Uterus (tissue), 2 donors: ENCODE results near the gene TMEM156.

ENCODE experiments used
- POLR2A ChIP-seq, 2 donors: fragments of 450-650 bp; IDR thresholded peaks; one replicate each; pipeline ENCODE4 v1.6.1; 2016; ENCODE audit warnings: antibody characterized with exemption in 2 of 2, mild to moderate bottlenecking in 1 of 2, moderate library complexity in 1 of 2
- TF ChIP-seq, protein P1 (sequence below), 4 experiments: fragments of 200-600 bp in 2 of 4; fragments of 450-650 bp in 2 of 4; sonication (generic) in 2 of 4; IDR thresholded peaks; one replicate each; pipeline ENCODE4 v1.5.1; 2016 to 2019; ENCODE audit warnings: antibody characterized with exemption in 4 of 4, mild to moderate bottlenecking in 2 of 4, moderate library complexity in 1 of 4

GRCh38 chr4:38989487-38989886, 42.7 kb downstream of the TMEM156 start:
- TF ChIP-seq, protein P1, sequence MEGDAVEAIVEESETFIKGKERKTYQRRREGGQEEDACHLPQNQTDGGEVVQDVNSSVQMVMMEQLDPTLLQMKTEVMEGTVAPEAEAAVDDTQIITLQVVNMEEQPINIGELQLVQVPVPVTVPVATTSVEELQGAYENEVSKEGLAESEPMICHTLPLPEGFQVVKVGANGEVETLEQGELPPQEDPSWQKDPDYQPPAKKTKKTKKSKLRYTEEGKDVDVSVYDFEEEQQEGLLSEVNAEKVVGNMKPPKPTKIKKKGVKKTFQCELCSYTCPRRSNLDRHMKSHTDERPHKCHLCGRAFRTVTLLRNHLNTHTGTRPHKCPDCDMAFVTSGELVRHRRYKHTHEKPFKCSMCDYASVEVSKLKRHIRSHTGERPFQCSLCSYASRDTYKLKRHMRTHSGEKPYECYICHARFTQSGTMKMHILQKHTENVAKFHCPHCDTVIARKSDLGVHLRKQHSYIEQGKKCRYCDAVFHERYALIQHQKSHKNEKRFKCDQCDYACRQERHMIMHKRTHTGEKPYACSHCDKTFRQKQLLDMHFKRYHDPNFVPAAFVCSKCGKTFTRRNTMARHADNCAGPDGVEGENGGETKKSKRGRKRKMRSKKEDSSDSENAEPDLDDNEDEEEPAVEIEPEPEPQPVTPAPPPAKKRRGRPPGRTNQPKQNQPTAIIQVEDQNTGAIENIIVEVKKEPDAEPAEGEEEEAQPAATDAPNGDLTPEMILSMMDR (IDR thresholded peaks at IDR 0.05) = no peak
- TF ChIP-seq POLR2A (IDR thresholded peaks at IDR 0.05) = no peak
